Astrocyte of the cerebellum (primary cell): Measurements from ENCODE around the gene KIF18A.

Experiments used
- DNase-seq: peaks from one replicate; pipeline ENCODE4 v3.0.0-alpha.2; 2011; ENCODE audit warnings: low read depth
- H3K4me3 ChIP-seq: 2 replicates; pipeline ENCODE4 v1.5.1; 2011; ENCODE audit warnings: mild to moderate bottlenecking, low read depth, low read length, moderate library complexity
- in situ Hi-C: cut with HindIII; loops from 2 replicates; pipeline ENCODE4 v1.10.0; 2017; ENCODE audit warnings: low sequenced_read_pairs
- TF ChIP-seq, protein P1 (sequence below): IDR thresholded peaks from 2 replicates; pipeline ENCODE4 v1.5.1; 2012; ENCODE audit warnings: low read length, low read depth, moderate library complexity, mild to moderate bottlenecking; ENCODE audit errors: missing control alignments

The KIF18A gene

DNA sequence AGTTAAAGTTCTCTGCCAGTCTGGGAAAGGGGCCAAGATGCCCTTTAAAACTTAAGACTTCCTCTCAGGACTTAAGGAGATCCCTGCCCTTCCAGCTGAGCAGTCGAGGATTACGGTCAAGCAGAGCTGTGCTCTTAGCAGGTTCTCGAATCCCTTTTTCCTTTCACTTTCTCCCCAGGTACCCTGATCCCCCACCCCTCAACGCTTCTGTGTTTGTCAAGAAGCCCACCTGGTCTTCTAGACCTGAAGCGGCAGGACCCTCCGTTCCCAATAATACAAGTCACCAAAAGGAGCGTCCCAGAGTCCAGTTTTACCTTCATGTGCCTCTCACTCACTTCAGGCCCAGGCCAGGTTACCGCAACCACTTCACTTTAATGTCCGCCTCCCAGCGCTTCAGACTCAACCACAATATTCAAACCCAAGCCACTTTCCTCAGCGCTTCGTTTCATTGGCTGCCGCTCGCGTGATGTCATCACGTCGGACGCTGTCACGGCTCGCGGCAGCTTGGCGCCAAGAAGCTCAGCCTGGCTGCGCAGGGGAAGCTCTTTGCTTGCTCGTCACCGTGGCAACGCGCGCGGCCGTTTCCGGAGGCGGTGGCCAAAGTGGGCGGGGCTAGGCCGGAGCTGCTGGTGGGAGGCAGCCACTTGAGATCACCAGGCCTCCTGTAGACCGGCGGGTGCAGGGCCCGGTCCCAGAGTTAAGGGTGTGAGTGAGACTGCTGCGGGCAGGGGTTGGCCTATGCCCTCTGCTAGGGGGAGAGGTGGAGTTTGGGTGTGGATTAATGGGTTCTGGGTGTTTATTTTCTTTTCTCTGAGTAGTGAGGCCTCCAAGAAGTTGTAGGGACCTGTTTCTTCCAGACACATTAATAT is at the start of gene KIF18A, which contains the start of gene METTL15:
TSS of gene KIF18A (minus strand) at position 407 of the 869 bp plus-strand sequence. CDS start 10,209 bp downstream, outside the sequence.
TSS of gene METTL15 (plus strand) at position 639 of the 869 bp plus-strand sequence. CDS start 4,947 bp downstream, outside the sequence.
- DNase-seq, result peak; percentile 98
- in situ Hi-C loops, result no loop called here
- TF ChIP-seq, protein P1, sequence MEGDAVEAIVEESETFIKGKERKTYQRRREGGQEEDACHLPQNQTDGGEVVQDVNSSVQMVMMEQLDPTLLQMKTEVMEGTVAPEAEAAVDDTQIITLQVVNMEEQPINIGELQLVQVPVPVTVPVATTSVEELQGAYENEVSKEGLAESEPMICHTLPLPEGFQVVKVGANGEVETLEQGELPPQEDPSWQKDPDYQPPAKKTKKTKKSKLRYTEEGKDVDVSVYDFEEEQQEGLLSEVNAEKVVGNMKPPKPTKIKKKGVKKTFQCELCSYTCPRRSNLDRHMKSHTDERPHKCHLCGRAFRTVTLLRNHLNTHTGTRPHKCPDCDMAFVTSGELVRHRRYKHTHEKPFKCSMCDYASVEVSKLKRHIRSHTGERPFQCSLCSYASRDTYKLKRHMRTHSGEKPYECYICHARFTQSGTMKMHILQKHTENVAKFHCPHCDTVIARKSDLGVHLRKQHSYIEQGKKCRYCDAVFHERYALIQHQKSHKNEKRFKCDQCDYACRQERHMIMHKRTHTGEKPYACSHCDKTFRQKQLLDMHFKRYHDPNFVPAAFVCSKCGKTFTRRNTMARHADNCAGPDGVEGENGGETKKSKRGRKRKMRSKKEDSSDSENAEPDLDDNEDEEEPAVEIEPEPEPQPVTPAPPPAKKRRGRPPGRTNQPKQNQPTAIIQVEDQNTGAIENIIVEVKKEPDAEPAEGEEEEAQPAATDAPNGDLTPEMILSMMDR, result no peak
- peak within 1 kb of the TSS; percentile 73 for H3K4me3 ChIP-seq

DNA sequence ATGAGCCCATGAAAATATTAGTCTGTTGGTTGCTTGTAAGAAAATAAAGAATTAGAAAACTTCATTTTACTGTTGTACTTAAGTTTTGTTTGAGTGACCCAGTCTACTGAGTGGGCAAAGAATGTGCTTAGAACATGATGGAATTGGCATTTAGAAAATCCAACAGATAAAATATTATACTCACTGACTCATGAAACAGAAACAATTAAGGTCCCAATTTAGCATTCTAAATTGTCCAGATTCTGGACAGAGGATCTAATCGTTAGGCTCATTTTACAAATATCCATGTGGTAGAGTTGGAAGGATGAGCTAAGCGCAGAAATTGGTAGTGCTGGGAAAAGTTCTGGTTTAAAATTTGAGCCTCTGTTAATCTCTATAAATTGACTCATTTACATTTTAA is 45.6 kb upstream of the KIF18A start:
- no peak overlapping the region for H3K4me3 ChIP-seq
- no peak for DNase-seq
- in situ Hi-C loops, result no loop called here
- TF ChIP-seq, protein P1, result no peak

DNA sequence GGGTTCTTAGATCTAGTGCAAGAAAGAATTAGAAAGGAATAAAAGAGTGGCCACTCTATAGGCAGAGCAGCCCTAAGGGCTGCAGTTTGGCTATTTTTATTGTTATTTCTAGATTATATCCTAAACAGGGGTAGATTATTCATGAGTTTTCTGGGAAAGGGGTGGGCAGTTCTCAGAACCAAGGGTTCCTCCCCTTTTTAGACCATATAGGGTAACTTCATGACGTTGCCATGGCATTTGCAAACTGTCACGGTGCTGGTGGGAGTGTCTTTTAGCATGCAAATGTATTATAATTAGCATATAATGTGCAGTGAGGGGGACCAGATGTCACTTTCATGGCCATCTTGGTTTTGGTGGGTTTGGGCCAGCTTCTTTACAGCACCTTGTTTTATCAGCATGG is 44.8 kb upstream of the KIF18A start:
- TF ChIP-seq, protein P1, result no peak
- in situ Hi-C loops, result no loop called here
- DNase-seq, result no peak
- no peak overlapping the region for H3K4me3 ChIP-seq

DNA sequence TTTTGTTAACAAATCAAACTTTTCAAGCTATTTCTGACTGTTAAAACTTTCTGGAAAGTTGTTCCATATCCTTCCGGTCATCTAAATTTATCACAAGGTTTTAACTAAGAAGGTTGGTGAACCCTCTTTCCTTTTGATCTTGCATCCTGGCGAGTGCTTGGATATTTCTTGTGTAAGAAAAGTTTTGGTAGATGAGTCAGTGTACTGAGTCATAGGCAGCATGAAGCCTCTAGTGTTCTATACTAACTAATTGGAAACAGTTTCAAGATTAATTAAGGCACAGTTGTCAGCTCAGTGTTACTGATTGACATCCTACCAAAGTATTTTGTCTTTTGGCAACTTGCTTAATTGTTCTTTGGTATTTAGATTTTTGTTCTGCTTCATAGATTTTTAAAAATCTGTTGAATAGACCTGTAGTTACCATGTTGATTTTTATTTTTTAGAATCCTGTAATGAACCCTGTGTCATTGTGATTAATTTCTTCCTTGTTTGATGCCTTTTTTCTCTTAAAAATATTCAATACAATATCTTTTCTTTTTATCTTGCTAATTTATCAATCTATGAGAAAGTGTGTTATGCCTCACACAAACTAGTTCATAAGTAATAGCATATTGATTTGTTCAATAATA is 38.3 kb upstream of the KIF18A start:
- in situ Hi-C loops, result no loop called here
- TF ChIP-seq, protein P1, result no peak
- H3K4me3 ChIP-seq, result no peak overlapping the region
- DNase-seq, result peak; percentile 85

DNA sequence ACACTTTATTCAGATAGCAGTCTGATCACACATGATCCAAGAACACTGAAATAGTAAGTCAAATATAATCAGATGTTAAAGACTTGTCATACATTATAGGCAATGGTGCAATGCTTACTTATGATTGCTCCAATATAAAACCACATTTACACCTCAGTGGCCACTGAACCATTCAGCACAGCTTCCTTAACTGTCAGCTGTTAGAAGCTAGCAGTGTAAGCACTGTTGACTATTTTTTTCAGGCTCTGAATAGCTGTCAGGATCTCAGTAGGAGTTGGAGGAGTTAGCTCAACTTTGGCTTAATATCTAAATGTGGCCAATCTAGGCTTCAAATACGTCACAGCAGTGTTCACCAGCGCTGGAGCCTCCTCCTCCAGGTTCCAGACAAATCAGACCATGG is 36.9 kb upstream of the KIF18A start:
- in situ Hi-C loops, result no loop called here
- TF ChIP-seq, protein P1, result no peak
- no peak overlapping the region for H3K4me3 ChIP-seq
- peak; percentile 82 for DNase-seq

DNA sequence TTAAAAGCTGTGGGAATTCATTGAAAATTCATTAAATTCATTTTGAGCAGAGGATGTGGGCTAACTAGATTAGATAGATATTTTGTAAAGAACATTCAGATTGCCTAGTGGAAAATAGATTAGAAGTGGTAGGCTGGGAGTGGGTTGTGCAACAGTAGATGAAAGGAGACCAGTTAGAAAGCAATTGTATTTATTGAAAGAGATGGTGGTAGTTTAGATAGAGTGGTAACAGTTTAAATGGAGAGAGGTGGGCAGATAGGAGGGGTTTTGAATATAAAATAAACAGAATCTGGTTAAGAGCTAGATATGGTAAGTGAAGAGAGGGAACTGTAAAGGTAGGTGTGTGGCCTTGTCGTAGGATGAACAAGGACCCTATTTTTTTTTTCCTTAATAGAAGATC is 34.8 kb upstream of the KIF18A start:
- in situ Hi-C loops, result no loop called here
- no peak for DNase-seq
- TF ChIP-seq, protein P1, result no peak

More for the DNA sequence above, 34.8 kb upstream of the KIF18A start:
- no peak overlapping the region for H3K4me3 ChIP-seq
